ENCODE results near the gene ADAMTS20.

- TF ChIP-seq CTCF (IDR thresholded peaks at IDR 0.05 in 2 of 3, conservative IDR thresholded peaks at IDR 0.05 in 1 of 3; ENCODE audit: control insufficient read depth in 2 of 3, extremely low read depth in 1 of 3, insufficient read depth in 1 of 3, low read depth in 3 of 3, low read length in 3 of 3) = no peak
- TF ChIP-seq MAX (IDR thresholded peaks at IDR 0.05; ENCODE audit: low read depth, low read length) = no peak
- TF ChIP-seq POLR2AphosphoS5 (IDR thresholded peaks at IDR 0.05; ENCODE audit: low read length) = no peak
- TF ChIP-seq ZBTB33 (IDR thresholded peaks at IDR 0.05) = no peak
- no peak for TF ChIP-seq SPI1 (IDR thresholded peaks at IDR 0.05; ENCODE audit: borderline replicate concordance, insufficient read depth, low read depth, low read length)
- TF ChIP-seq ELK1 (IDR thresholded peaks at IDR 0.05; ENCODE audit: low read depth, low read length) = no peak
- no peak for TF ChIP-seq EZH2 (IDR thresholded peaks at IDR 0.05; ENCODE audit: borderline replicate concordance, control insufficient read depth, low read depth, low read length)
- no peak for TF ChIP-seq CHD2 (IDR thresholded peaks at IDR 0.05; ENCODE audit: borderline replicate concordance, low read depth, low read length)
- TF ChIP-seq SMAD1 (IDR thresholded peaks at IDR 0.05; ENCODE audit: low read depth, partially characterized antibody) = no peak
- no peak for TF ChIP-seq ATF2 (IDR thresholded peaks at IDR 0.05; ENCODE audit: low read length)
- TF ChIP-seq BCL11A (IDR thresholded peaks at IDR 0.05; ENCODE audit: low read depth, low read length) = no peak
- TF ChIP-seq CEBPB (IDR thresholded peaks at IDR 0.05; ENCODE audit: borderline replicate concordance in 1 of 2, low read depth in 2 of 2, low read length in 2 of 2) = no peak
- TF ChIP-seq POLR2A (IDR thresholded peaks at IDR 0.05; ENCODE audit: low read depth, low read length) = no peak
- TF ChIP-seq CREB1 (IDR thresholded peaks at IDR 0.05; ENCODE audit: low read depth) = no peak
Measured at GRCh38 chr12:43308776-43309175, 243.2 kb downstream of the ADAMTS20 start.

Data from GM12878 (cell line).